Measurements from ENCODE around the gene CD151.

CD151 gene

GRCh38 chr11:869399-870126, 36.8 kb downstream of the CD151 start:
- no peak for DNase-seq (ENCODE audit: low read depth in 3 of 3, low spot score in 1 of 3)

- DNase-seq (ENCODE audit: low read depth in 3 of 3, low spot score in 1 of 3): no peak
These were observed 37.3 kb downstream of the CD151 start for GRCh38 chr11:870127-870413.

GRCh38 chr11:870418-870817, 37.7 kb downstream of the CD151 start:
- no peak for DNase-seq (ENCODE audit: low read depth in 3 of 3, low spot score in 1 of 3)

GRCh38 chr11:871472-871871, 38.7 kb downstream of the CD151 start:
- no peak for DNase-seq (ENCODE audit: low read depth in 3 of 3, low spot score in 1 of 3)

GRCh38 chr11:872799-873198, 40.0 kb downstream of the CD151 start:
- no peak for DNase-seq (ENCODE audit: low read depth in 3 of 3, low spot score in 1 of 3)

GRCh38 chr11:873706-874105, 41.0 kb downstream of the CD151 start:
- DNase-seq (ENCODE audit: low read depth in 3 of 3, low spot score in 1 of 3): no peak

- DNase-seq (ENCODE audit: low read depth in 3 of 3, low spot score in 1 of 3): no peak
These were observed 42.5 kb downstream of the CD151 start for GRCh38 chr11:875203-875602.

GRCh38 chr11:875769-876301, 43.1 kb downstream of the CD151 start:
- DNase-seq (ENCODE audit: low read depth in 3 of 3, low spot score in 1 of 3): no peak

GRCh38 chr11:876545-876944, 43.8 kb downstream of the CD151 start:
- no peak for DNase-seq (ENCODE audit: low read depth in 3 of 3, low spot score in 1 of 3)

GRCh38 chr11:877565-877964, 44.8 kb downstream of the CD151 start:
- no peak for DNase-seq (ENCODE audit: low read depth in 3 of 3, low spot score in 1 of 3)

- no peak for DNase-seq (ENCODE audit: low read depth in 3 of 3, low spot score in 1 of 3)
These were observed 47.7 kb downstream of the CD151 start for GRCh38 chr11:880447-880846.

GRCh38 chr11:882596-882995, 49.8 kb downstream of the CD151 start:
- no peak for DNase-seq (ENCODE audit: low read depth in 3 of 3, low spot score in 1 of 3)

GRCh38 chr11:883527-883926, 50.8 kb downstream of the CD151 start:
- DNase-seq (ENCODE audit: low read depth in 3 of 3, low spot score in 1 of 3): no peak

- no peak for DNase-seq (ENCODE audit: low read depth in 3 of 3, low spot score in 1 of 3)
These were observed 51.9 kb downstream of the CD151 start for GRCh38 chr11:884578-885070.

- no peak for DNase-seq (ENCODE audit: low read depth in 3 of 3, low spot score in 1 of 3)
These were observed 53.8 kb downstream of the CD151 start for GRCh38 chr11:886568-886967.

GRCh38 chr11:887589-887988, 54.8 kb downstream of the CD151 start:
- DNase-seq (ENCODE audit: low read depth in 3 of 3, low spot score in 1 of 3): no peak

Data from stimulated activated CD4-positive, alpha-beta T cell treated with anti-CD3 and anti-CD28 coated beads, TNF-alpha, amount 100 ng/mL, for 1 hour (primary cell).